Sigmoid colon (tissue), 4 donors: ENCODE measurements around the gene DIPK1C.

Source experiments
- CTCF ChIP-seq, 4 experiments: fragments of 450-650 bp in 3 of 4; fragments of 200-600 bp in 1 of 4; IDR thresholded peaks; one replicate each; pipeline ENCODE4 v1.5.1; 2016 to 2019; ENCODE audit warnings: antibody characterized with exemption in 4 of 4, mild to moderate bottlenecking in 3 of 4, moderate library complexity in 2 of 4
- EP300 ChIP-seq, 4 donors: sonication (generic); formaldehyde crosslinking; IDR thresholded peaks; one replicate each; pipeline ENCODE4 v1.6.1; 2017; ENCODE audit warnings: antibody characterized with exemption in 4 of 4
- POLR2A ChIP-seq, 2 donors: fragments of 450-650 bp; IDR thresholded peaks; one replicate each; pipeline ENCODE4 v1.6.1; 2016; ENCODE audit warnings: antibody characterized with exemption in 2 of 2, mild to moderate bottlenecking in 2 of 2, moderate library complexity in 2 of 2
- POLR2AphosphoS5 ChIP-seq, 4 donors: sonication (generic); formaldehyde crosslinking; IDR thresholded peaks; one replicate each; pipeline ENCODE4 v1.6.1; 2017; ENCODE audit warnings: antibody characterized with exemption in 4 of 4

- TF ChIP-seq CTCF (IDR thresholded peaks at IDR 0.05) (no peak), POLR2A (IDR thresholded peaks at IDR 0.05) (no peak), POLR2AphosphoS5 (IDR thresholded peaks at IDR 0.05) (no peak), EP300 (IDR thresholded peaks at IDR 0.05) (no peak)
Observed at GRCh38 chr18:74455386-74455785, 1.7 kb downstream of the DIPK1C start.
